GM23248 (cell line): ENCODE data around the gene TCHP. TPM values are rescaled to one million over a fixed set of nuclear protein-coding genes. Genes with fewer than 3 reads are reported as not detected.

Experiments
- DNase-seq: peaks from one replicate; pipeline ENCODE4 v3.0.0-alpha.2; 2015
- H2AFZ ChIP-seq: fragments of 200-600 bp; sonication (generic); 2 replicates; pipeline ENCODE4 v1.6.1; 2016; ENCODE audit warnings: antibody characterized with exemption
- H3F3A ChIP-seq: fragments of 200-600 bp; sonication (generic); 2 replicates; pipeline ENCODE4 v1.6.1; 2016; ENCODE audit warnings: mild to moderate bottlenecking, antibody characterized with exemption, mixed run types; ENCODE audit not compliant: insufficient read depth
- H3K27ac ChIP-seq: fragments of 200-600 bp; sonication (generic); 2 replicates; pipeline ENCODE4 v1.5.1; 2016; ENCODE audit warnings: mild to moderate bottlenecking
- H3K27me3 ChIP-seq: fragments of 200-600 bp; sonication (generic); replicated peaks from 2 replicates; pipeline ENCODE4 v1.6.1; 2016; ENCODE audit warnings: mild to moderate bottlenecking; ENCODE audit not compliant: insufficient read depth
- H3K36me3 ChIP-seq: fragments of 200-600 bp; sonication (generic); 2 replicates; pipeline ENCODE4 v1.6.1; 2016; ENCODE audit warnings: low read depth, mild to moderate bottlenecking
- H3K4me1 ChIP-seq: fragments of 200-600 bp; sonication (generic); 2 replicates; pipeline ENCODE4 v1.6.1; 2016; ENCODE audit warnings: mild to moderate bottlenecking; ENCODE audit not compliant: insufficient read depth
- H3K4me2 ChIP-seq: fragments of 200-600 bp; sonication (generic); one replicate; pipeline ENCODE4 v1.6.1; 2016; ENCODE audit warnings: mild to moderate bottlenecking; ENCODE audit not compliant: unreplicated experiment
- H3K4me3 ChIP-seq: fragments of 200-600 bp; sonication (generic); 2 replicates; pipeline ENCODE4 v1.5.1; 2016; ENCODE audit warnings: mild to moderate bottlenecking
- H3K79me2 ChIP-seq: fragments of 200-600 bp; sonication (generic); 2 replicates; pipeline ENCODE4 v1.6.1; 2016; ENCODE audit warnings: mild to moderate bottlenecking; ENCODE audit not compliant: insufficient read depth
- H3K9ac ChIP-seq: fragments of 200-600 bp; sonication (generic); 2 replicates; pipeline ENCODE4 v1.6.1; 2016; ENCODE audit warnings: mild to moderate bottlenecking
- H3K9me2 ChIP-seq: fragments of 200-600 bp; sonication (generic); 2 replicates; pipeline ENCODE4 v1.6.1; 2016; ENCODE audit warnings: mixed run types, mild to moderate bottlenecking, moderate library complexity; ENCODE audit not compliant: insufficient read depth
- H3K9me3 ChIP-seq: fragments of 200-600 bp; sonication (generic); one replicate; pipeline ENCODE4 v1.6.1; 2017; ENCODE audit warnings: low read depth
- H4K20me1 ChIP-seq: fragments of 200-600 bp; sonication (generic); 2 replicates; pipeline ENCODE4 v1.6.0; 2016; ENCODE audit not compliant: insufficient read depth
- EZH2 ChIP-seq: fragments of 200-600 bp; sonication (generic); IDR thresholded peaks from 2 replicates; pipeline ENCODE4 v1.6.1; 2018; ENCODE audit warnings: antibody characterized with exemption, mild to moderate bottlenecking; ENCODE audit not compliant: insufficient read depth, poor library complexity, severe bottlenecking
- EZH2phosphoT487 ChIP-seq: fragments of 200-600 bp; sonication (generic); IDR thresholded peaks from 2 replicates; pipeline ENCODE4 v1.6.1; 2018; ENCODE audit warnings: antibody characterized with exemption, moderate library complexity, mild to moderate bottlenecking, low read depth; ENCODE audit not compliant: insufficient read depth
- WGBS, 2 experiments: methylation state at CpG; one replicate each; pipeline ENCODE4 v1.1.6; 2015 to 2017; ENCODE audit warnings: low lambda C conversion rate in 2 of 2, low coverage in 1 of 2; ENCODE audit errors: missing lambda C conversion rate in 2 of 2; 5-methylcytosine and 5-hydroxymethylcytosine counted together
- in situ Hi-C: fragments of 300-500 bp; cut with MboI; formaldehyde crosslinking; loops from 2 replicates; pipeline ENCODE4 v1.15.0; 2020
- polyA plus RNA-seq: library from polyadenylated mRNA; unstranded; fragments of >200 nt; fragmentation: Nextera tagmentation; extraction: Ambion mirVana; gene quantifications from 2 replicates; pipeline ENCODE4 v1.2.1, GENCODE V29; 2016
- total RNA-seq: library from RNA; depleted of rRNA; stranded (reverse); fragments of >200 nt; shearing (Covaris generic); gene quantifications from 2 replicates; pipeline ENCODE4 v1.2.3, GENCODE V29; 2014

TCHP gene
- total and polyA plus RNA-seq, 2 experiments from 2014 or later, result 9.7 to 11.7 TPM

DNA sequence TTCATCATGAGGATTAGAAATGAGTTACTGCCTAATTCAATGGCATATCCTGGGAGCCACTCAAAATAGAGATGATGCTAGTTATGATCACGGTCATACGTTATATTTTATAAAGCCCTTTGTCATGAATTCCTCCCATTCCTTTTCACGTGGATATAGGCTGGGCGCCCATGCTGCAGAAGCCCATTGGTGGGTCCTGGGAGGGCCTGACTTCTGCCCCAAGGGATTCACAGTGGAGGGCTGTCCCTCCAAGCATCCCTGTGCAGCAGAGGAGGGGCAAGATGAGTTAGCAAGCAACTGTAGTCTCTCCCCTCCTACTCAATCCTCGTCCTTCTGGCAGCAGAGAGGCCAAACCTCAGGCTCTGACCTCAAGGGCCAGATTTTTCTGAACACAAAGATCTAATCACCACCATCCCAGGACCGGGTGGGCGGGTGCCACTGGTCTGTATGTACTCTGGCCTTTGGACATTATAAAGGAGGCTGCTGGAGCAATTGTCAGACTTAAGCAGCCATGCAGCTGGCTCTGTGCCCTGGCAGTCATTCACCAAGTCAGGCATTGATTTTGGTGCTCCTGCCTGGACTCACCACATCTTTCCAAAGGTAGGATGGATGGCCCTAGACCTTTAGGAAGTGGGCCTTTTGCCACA is 28.3 kb upstream of the TCHP start:
- H3K4me1 ChIP-seq, result peaks cover 18% of the 10 kb centered on the region
- TF ChIP-seq EZH2, result no peak
- TF ChIP-seq EZH2phosphoT487, result no peak
- H4K20me1 ChIP-seq, result peaks cover 6% of the 10 kb centered on the region; the same call in 1 of the 2 replicates
- H3F3A ChIP-seq, result peaks cover 27% of the 10 kb centered on the region
- in situ Hi-C loops, result no loop called here
- H3K4me2 ChIP-seq, result peak overlapping the region; percentile 7
- no peak overlapping the region for H3K9ac ChIP-seq
- H3K9me3 ChIP-seq, result no peaks in the 10 kb centered on the region
- peak overlapping the region; percentile 35 for H3K27ac ChIP-seq
- no peak overlapping the region for H2AFZ ChIP-seq
- H3K36me3 ChIP-seq, result no peaks in the 10 kb centered on the region; the same call in 1 of the 2 replicates
- DNase-seq, result peak; percentile 53
- no peaks in the 10 kb centered on the region for H3K27me3 ChIP-seq
- no peak overlapping the region for H3K4me3 ChIP-seq
- peaks cover 93% of the 10 kb centered on the region for H3K79me2 ChIP-seq
- WGBS, 2 experiments, result 57% methylated on average over 7 of the region's 7 CpGs
- no peaks in the 10 kb centered on the region for H3K9me2 ChIP-seq

DNA sequence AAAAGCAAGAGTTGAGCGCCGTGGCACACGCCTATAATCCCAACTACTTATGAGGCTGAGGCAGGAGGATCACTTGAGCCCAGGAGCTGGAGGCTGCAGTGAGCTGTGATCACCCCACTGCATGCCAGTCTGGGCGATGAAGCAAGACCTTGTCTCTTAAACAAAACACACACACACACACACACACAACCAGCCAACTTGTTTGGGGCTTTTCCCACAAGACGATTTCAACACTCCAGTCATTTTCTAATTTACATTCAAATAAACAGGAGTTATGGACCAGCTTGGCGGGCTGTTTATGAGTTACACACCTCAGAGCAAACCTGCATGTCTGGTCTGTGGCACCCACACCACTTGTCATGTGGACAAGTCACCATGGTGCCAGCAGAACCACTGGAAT is 26.4 kb upstream of the TCHP start:
- H3K4me2 ChIP-seq, result no peak overlapping the region
- no peaks in the 10 kb centered on the region; the same call in 1 of the 2 replicates for H3K36me3 ChIP-seq
- no peak overlapping the region for H3K27ac ChIP-seq
- WGBS, 2 experiments, result 90 to 91% methylated on average over 6 of the region's 6 CpGs
- in situ Hi-C loops, result no loop called here
- TF ChIP-seq EZH2, result no peak
- TF ChIP-seq EZH2phosphoT487, result no peak
- peaks cover 6% of the 10 kb centered on the region; the same call in 1 of the 2 replicates for H4K20me1 ChIP-seq
- H3K9ac ChIP-seq, result no peak overlapping the region
- H3K4me1 ChIP-seq, result peaks cover 33% of the 10 kb centered on the region
- H3F3A ChIP-seq, result peaks cover 22% of the 10 kb centered on the region
- H3K79me2 ChIP-seq, result peaks cover 93% of the 10 kb centered on the region
- H3K9me3 ChIP-seq, result no peaks in the 10 kb centered on the region
- no peak overlapping the region for H2AFZ ChIP-seq
- no peaks in the 10 kb centered on the region for H3K27me3 ChIP-seq
- no peaks in the 10 kb centered on the region for H3K9me2 ChIP-seq
- no peak overlapping the region for H3K4me3 ChIP-seq
- DNase-seq, result no peak

DNA sequence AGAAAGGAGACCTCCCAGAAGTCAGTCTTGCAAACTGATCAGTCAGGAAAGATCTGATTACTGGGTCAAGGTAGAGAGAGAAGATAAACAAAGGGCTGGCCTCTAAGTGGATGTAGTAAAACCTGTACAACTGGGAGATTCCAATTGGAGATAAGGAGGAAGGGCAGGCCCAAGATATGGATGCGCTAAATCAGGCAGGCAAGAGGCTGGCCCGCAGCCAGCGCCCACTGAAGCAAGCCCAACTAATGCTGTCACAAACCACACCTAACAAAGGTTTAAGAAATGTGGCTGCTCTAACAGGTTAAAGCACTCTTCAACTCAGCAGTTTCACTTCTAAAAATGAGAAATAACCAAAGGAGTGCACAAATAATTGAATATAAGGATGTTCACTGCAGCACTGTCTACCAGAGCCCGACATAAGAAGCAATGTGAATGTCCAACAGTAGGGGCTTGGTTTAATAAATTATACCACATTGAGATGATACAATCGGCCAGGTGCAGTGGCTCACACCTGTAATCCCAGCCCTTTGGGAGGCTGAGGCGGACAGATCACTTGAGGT is 24.4 kb upstream of the TCHP start:
- H3K9me2 ChIP-seq, result no peaks in the 10 kb centered on the region
- WGBS, 2 experiments, result 80 to 81% methylated on average over 6 of the region's 6 CpGs
- H3K79me2 ChIP-seq, result peaks cover 91% of the 10 kb centered on the region
- H3F3A ChIP-seq, result peaks cover 19% of the 10 kb centered on the region
- no peaks in the 10 kb centered on the region; the same call in 1 of the 2 replicates for H3K36me3 ChIP-seq
- no peak for DNase-seq
- no peaks in the 10 kb centered on the region for H3K9me3 ChIP-seq
- no peaks in the 10 kb centered on the region; the same call in 1 of the 2 replicates for H4K20me1 ChIP-seq
- H3K4me1 ChIP-seq, result peaks cover 35% of the 10 kb centered on the region
- no peak overlapping the region for H3K9ac ChIP-seq
- H3K27ac ChIP-seq, result no peak overlapping the region
- TF ChIP-seq EZH2 (no peak), EZH2phosphoT487 (no peak)
- H2AFZ ChIP-seq, result no peak overlapping the region
- H3K4me2 ChIP-seq, result no peak overlapping the region
- H3K27me3 ChIP-seq, result no peaks in the 10 kb centered on the region
- H3K4me3 ChIP-seq, result no peak overlapping the region
- in situ Hi-C loops, result no loop called here

DNA sequence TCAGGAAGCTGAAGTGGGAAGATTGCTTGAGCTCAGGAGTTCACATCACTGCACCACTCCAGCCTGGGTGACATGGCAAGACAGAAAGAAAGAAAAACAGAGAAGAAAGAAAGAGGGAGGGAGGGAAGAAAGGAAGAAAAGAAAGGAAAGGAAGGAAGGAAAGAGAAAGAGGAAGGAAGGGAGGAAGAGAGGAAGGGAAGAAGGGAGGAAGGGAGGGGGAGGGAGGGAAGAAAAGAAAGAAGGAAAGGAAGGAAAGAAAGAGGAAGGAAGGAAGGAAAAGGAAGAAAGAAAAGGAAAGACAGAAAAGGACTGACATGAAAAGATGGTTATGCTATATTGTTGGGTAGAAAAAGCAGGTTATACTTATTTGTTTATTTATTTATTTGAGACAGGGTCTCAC is 23.7 kb upstream of the TCHP start:
- H3K27me3 ChIP-seq, result no peaks in the 10 kb centered on the region
- peaks cover 86% of the 10 kb centered on the region for H3K79me2 ChIP-seq
- H3K9me3 ChIP-seq, result no peaks in the 10 kb centered on the region
- peaks cover 36% of the 10 kb centered on the region for H3K4me1 ChIP-seq
- no peaks in the 10 kb centered on the region for H3K9me2 ChIP-seq
- no peak overlapping the region for H3K4me3 ChIP-seq
- H4K20me1 ChIP-seq, result no peaks in the 10 kb centered on the region; the same call in 1 of the 2 replicates
- H3K36me3 ChIP-seq, result no peaks in the 10 kb centered on the region; the same call in 1 of the 2 replicates
- H2AFZ ChIP-seq, result no peak overlapping the region
- TF ChIP-seq EZH2 (no peak), EZH2phosphoT487 (no peak)
- peaks cover 18% of the 10 kb centered on the region for H3F3A ChIP-seq
- H3K4me2 ChIP-seq, result no peak overlapping the region
- H3K9ac ChIP-seq, result no peak overlapping the region
- in situ Hi-C loops, result no loop called here
- DNase-seq, result no peak
- no peak overlapping the region for H3K27ac ChIP-seq
